Activated naive CD8-positive, alpha-beta T cell treated with anti-CD3 and anti-CD28 coated beads, Interleukin-2, amount 50 U/mL, for 16 hours (primary cell): ENCODE measurements around the gene FGA.
"Not testable (repeated sequence)": the region's sequence is repeated elsewhere in the genome, so short reads cannot be mapped to it uniquely, and the experiment has no call there.

Experiments
- DNase-seq: peaks from one replicate; pipeline ENCODE4 v3.0.0-alpha.2; 2020; ENCODE audit warnings: low read depth, low spot score

FGA gene

GRCh38 chr4:154606728-154607723, 16.5 kb upstream of the FGA start:
- DNase-seq, result no peak

- no peak for DNase-seq
Measured at GRCh38 chr4:154604696-154605200, 14.2 kb upstream of the FGA start.

- DNase-seq, result no peak
Measured at GRCh38 chr4:154603033-154603943, 12.7 kb upstream of the FGA start.

- no peak for DNase-seq
Measured at GRCh38 chr4:154602404-154603020, 12.0 kb upstream of the FGA start.

GRCh38 chr4:154597798-154598774, 7.5 kb upstream of the FGA start:
- no peak for DNase-seq

- not testable (repeated sequence) for DNase-seq
Measured at GRCh38 chr4:154597281-154597680, 6.7 kb upstream of the FGA start.

- DNase-seq, result no peak
Measured at GRCh38 chr4:154595807-154596206, 5.3 kb upstream of the FGA start.

- DNase-seq, result not testable (repeated sequence)
Measured at GRCh38 chr4:154594343-154594742, 3.8 kb upstream of the FGA start.

GRCh38 chr4:154593868-154594267, 3.3 kb upstream of the FGA start:
- DNase-seq, result no peak

- DNase-seq, result no peak
Measured at GRCh38 chr4:154591890-154592289, 1.3 kb upstream of the FGA start.

GRCh38 chr4:154589296-154590197, 995 bp downstream of the FGA start:
- DNase-seq, result no peak

GRCh38 chr4:154588198-154588597, 2.3 kb downstream of the FGA start:
- DNase-seq, result no peak

- no peak for DNase-seq
Measured at GRCh38 chr4:154586296-154587033, 4.1 kb downstream of the FGA start.

GRCh38 chr4:154585369-154586018, 5.0 kb downstream of the FGA start:
- no peak for DNase-seq

GRCh38 chr4:154584259-154584658, 6.3 kb downstream of the FGA start:
- DNase-seq, result no peak

- no peak for DNase-seq
Measured at GRCh38 chr4:154583677-154584076, 6.9 kb downstream of the FGA start.

- DNase-seq, result no peak
Measured at GRCh38 chr4:154583230-154583629, 7.3 kb downstream of the FGA start.

- no peak for DNase-seq
Measured at GRCh38 chr4:154582723-154583122, 7.8 kb downstream of the FGA start.
